ENCODE results near the gene ZC3H12C.

DNA sequence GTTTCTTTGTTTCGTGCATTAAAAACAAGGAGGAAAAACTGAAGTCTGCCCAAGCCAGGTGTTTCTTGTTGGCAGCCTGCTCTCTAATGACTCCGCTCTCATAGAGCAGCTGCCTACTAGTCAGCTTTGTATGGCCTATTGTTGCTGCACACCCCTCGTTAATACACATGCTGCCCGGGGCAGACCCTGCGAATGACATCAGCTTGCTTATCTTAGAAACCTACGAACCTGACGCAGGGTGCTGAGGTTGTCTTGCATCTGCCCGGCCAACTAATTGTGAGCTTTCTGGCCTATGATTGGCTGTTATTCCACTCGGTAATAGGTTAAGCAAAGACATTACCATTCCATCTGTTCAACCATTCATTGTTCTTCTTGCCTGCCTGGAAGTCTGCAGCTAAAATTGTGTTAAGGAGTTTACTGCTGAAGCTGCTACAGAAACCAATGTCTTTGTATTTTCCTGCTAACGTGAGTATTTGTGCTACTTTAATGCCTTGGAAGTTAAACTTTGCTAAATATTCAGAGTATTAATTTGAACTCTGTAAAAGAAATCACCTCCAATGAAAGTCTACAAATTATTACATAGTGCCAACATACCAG, 37.5 kb downstream of the ZC3H12C start:
- no peak for TF ChIP-seq EZH2 (IDR thresholded peaks at IDR 0.05; ENCODE audit: borderline replicate concordance, low read length)
- TF ChIP-seq, protein P1, sequence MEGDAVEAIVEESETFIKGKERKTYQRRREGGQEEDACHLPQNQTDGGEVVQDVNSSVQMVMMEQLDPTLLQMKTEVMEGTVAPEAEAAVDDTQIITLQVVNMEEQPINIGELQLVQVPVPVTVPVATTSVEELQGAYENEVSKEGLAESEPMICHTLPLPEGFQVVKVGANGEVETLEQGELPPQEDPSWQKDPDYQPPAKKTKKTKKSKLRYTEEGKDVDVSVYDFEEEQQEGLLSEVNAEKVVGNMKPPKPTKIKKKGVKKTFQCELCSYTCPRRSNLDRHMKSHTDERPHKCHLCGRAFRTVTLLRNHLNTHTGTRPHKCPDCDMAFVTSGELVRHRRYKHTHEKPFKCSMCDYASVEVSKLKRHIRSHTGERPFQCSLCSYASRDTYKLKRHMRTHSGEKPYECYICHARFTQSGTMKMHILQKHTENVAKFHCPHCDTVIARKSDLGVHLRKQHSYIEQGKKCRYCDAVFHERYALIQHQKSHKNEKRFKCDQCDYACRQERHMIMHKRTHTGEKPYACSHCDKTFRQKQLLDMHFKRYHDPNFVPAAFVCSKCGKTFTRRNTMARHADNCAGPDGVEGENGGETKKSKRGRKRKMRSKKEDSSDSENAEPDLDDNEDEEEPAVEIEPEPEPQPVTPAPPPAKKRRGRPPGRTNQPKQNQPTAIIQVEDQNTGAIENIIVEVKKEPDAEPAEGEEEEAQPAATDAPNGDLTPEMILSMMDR (conservative IDR thresholded peaks at IDR 0.05 in 1 of 2, IDR thresholded peaks at IDR 0.05 in 1 of 2; ENCODE audit: extremely low read depth in 1 of 2, insufficient read depth in 1 of 2, low read depth in 1 of 2, low read length in 2 of 2): no peak

Measured in mammary epithelial cell (primary cell).